ENCODE measurements around the gene EPRS1.
"Not testable (repeated sequence)": the region's sequence is repeated elsewhere in the genome, so short reads cannot be mapped to it uniquely, and the experiment has no call there.

Gene EPRS1

DNA sequence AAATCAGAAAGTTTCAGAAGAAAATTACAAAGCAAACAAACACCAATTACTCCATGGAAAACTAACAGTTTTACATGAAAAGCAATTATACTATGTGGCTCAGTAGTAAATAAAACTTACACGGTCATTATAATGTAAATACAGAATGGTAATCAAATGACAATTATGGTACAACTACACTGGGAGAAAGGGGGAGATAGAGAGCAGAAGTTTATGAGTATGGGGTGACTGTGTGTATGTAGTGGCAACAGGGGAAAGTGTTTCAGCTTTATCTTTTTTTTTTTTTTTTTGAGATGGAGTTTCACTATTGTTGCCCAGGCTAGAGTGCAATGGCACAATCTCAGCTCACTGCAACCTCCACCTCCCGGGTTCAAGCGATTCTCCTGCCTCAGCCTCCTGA, 8.5 kb downstream of the EPRS1 start:
- DNase-seq, result not testable (repeated sequence)

DNA sequence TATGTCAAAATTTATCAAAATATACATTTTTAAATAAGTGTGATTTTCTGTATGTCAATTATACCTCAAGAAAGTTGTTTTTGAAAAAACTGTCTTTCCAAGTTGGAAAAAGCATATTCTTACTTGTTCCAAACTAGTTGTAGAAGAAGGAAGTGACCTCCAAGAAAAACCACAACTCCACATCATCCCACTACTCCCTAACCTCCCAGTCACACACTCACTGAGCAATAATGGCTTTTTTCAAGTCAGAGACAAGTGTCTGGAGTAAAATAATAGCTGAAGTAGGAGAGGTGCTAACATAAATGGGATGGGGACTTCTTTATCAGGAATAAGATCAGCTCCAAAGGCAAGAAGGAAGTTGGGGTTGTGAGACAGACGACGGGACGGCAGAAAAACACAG, 13.4 kb downstream of the EPRS1 start:
- DNase-seq, result no peak

DNA sequence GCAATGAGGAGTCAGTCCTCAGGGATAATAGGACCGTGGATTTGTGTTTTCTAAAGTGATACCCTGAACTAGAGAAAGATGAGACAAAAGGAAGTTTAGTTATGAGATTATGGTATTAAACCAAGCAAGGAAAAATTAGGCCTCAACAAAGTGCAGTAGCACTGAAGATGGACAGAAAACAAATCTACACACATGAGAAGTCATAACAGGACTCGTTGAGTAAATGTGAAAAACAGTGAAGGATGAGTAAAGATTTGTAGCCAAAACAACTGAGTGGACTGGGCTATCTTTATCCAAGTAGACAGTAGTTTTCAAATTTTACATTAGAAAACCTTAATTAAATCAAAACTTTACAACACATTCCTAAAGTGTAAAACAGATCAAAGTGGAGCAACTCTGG, 15.0 kb downstream of the EPRS1 start:
- DNase-seq, result no peak

DNA sequence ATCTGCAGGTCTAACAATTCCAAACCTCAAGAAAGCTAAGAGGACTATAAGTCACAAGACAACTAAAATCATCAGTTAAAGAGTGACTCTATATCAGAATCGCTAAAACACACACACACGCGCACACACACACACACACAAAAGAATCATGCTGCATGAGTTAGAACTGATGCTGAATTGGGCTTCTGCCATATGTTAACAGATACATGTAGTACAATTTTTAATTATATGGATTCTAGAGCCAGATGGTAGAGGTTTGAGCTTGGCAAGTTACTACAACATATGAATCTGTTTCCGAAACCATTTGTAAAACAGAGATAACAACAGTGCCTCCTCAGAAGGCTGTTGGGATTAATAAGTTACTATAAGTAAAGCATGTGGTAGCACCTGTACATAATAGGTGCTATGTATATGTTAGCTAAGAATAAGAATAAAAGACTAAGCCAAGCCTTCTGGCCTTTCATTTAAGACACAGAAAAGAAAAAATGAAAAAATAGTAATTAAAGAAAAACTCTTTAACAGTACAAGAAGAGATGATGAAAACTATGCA, 17.9 kb downstream of the EPRS1 start:
- no peak for DNase-seq

DNA sequence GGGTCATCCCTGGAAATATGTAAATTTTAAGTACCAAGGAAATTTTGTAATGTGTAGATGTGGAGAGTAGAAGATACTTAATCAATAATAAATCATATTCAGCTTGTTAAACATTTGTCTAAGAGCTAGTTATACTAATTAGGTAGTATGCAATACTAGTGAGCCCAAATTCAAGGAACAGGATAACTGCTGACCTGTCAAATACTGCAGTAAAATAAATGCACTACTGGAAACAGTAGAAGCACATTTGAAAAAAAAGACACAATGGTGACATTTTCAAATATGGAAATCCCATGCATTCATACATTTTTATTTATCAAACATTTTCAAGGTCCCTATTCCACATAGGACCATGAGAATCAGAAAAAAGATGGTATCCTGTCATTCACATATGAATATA, 27.2 kb downstream of the EPRS1 start:
- no peak for DNase-seq

DNA sequence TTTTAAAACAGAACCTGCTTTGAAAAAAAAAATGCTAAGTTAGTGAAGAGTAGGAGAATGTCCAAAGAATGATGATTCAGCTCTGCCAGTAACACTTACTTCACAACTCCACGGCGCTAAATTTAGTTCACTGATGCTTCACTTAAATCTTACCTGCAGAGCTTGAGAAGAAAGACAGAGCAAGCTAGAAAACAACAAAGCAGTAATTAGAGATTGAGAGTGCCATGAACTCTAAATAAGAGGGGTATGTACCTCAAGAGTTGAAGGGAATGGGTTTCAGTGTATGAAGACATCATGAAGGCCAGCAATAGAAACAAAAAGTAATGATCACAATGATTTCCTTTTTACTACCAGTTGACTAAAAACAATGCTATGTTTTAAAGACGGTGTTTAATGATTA, 32.8 kb downstream of the EPRS1 start:
- DNase-seq, result no peak

DNA sequence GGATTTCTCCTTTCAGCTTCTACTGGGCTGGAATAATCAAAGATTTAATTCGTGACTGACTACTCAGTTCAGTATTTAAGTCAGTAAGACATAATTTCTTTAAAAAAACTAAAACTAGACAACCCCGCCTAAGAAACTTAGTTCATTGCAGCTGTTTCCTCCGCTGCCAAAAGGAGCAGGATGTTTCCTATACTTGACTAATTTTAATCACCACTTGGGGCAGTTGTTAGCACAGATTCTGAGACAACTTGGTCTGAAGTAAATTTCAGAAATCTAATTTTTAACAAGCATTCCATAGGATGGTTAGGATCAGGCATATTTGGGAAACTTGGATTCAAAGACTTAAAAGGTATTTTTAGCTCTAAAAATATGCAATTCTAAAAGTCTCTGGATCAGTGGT, 34.0 kb downstream of the EPRS1 start:
- DNase-seq, result no peak

DNA sequence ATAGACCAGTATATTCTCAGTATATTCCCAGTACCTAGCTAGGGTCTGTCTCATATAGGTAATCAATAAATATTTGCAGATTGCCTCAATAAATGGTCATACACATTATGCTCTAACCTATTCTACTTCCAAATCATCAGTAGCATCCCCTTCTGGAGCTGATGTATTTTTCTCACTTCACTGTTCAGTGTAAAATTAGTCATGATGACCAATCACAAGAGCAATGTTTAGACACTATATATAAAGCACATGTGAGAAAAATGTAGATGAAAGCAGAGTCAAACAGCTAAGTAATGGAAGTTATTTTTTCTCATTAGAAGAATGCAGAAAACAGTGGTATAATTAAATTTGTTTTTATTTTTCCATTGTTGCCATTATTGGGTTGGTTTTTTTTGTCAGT, 34.7 kb downstream of the EPRS1 start:
- DNase-seq, result no peak

DNA sequence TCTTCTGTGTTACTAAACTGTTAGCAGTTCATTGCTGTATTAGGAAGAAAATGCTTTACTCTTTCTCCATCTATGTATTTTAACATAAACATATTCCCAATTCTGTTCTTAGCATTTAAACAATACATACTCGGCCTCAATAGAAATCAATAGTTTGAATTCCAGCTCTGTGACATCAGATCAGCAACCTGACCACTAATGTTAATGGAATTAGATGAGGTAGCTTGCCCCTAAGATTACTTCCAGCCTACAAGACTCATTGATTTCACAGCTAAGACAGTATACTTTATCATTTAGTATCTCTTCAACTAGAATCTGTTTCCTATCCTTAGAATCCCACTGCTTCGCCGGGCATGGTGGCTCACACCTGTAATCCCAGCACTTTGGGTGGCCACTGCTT, 38.9 kb downstream of the EPRS1 start:
- no peak for DNase-seq

DNA sequence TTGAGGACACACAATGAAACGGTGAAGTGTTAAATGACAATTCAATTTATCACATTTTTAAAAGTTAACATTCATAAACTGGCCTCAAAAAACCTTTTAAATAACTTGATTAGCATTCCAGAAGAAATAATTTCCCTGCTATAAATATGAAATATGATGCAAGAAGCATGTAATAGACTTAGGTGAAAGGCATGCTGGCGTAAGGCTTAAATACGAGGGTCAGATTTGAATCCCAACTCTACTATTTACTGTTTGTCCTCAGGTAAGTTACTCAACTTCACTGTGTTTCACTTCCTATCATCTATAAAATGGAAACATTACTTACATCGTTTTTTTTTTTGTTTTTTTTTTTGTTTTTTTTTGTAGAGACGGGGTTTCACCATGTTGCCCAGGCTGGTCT, 40.8 kb downstream of the EPRS1 start:
- DNase-seq, result no peak

DNA sequence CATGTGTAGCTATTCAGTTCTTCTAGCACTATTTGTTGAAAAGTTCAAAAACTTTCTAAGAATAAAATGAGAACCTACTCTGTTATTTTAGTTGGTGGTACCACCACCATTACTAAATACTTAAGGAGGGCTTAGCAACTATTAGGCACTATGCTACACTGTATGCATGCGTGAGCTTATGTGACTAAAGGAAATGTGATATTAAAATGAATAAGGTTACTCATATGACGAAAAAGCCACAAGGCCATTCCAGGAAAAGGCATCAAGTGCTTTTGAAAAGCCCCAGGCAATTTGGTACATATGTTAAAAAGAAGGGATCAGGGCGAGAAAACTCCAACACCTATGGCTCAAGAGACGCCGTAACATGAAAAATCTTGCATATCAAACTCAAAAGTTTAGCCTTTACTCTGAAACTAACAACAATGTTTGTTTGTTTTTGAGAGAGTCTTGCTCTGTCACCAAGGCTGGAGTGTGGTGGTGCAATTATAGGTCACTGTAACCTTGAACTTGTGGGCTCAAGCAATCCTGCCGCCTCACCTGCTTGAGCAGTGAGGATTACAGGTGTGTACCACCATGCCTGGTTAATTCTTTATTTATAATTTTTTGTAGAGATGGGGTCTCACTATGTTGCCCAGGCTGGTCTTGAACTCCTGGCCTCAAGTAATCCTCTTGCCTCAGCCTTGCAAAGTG, 42.5 kb downstream of the EPRS1 start:
- DNase-seq, result no peak

DNA sequence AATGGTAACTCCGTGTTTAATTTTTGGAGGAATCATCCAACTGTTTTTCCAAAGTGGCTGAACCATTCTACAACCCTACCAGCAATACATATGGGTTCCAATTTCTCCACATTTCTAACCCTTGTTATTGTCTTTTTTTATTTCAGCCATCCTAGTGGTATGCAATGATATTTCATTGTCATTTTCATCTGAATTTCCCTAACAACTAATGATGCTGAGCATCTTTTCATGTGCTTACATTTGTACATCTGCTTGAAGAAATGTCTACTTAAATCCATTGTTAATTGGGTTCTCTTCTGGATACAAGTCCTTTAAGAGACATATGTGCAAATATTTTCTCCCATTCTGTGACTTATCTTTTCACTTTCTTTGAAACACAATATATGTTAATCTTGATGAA, 43.3 kb downstream of the EPRS1 start:
- no peak for DNase-seq

DNA sequence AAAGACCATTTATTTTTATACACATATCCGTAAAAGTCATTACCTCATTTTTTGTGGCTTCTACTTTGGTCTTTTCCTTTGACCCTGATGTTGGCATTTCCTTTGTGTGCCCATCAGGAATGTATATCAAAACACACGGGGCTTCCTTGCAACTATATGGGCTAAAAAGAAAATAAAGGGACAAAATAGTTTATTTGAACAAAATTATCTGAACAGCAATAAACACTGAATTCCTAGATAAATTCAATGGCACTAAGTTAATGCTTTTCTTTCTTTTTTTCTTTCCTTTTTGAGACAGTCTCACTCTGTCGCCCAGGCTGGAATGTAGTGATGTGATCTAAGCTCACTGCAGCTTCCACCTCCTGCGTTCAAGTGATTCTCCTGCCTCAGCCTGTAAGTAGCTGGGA, 45.2 kb downstream of the EPRS1 start:
- DNase-seq, result no peak

DNA sequence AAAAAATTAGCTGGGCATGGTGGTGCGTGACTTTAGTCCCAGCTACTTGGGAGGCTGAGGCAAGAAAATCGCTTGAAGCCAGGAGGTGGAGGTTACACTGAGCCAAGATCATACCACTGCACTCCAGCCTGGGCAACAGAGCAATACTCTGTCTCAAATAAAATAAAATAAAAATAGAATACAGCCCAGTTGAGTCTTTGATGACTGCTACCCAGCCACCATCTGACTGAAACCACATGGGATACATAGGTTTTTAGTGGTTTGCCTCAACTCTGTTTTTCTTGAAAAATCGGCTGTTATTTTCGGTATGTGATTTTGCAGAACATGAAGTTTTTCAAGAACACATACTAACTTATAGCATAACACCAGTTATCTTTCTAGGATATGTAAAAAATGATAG, 46.5 kb downstream of the EPRS1 start:
- DNase-seq, result no peak
